Naive B cell (primary cell): ENCODE measurements around the gene GSTM1. TPM values are rescaled to one million over a fixed set of nuclear protein-coding genes. Genes with fewer than 3 reads are reported as not detected.
A peak's percentile ranks its signal among the peaks of the same experiment; 100 is the strongest.
"Not testable (repeated sequence)": the region's sequence is repeated elsewhere in the genome, so short reads cannot be mapped to it uniquely, and the experiment has no call there.

ENCODE experiments used
- ATAC-seq, 2 donors: fragments of 150-1000 bp; cut with Tn5 transposase; 2 replicates each; pipeline ENCODE4 v1.10.0; 2021; ENCODE audit warnings: low read depth in 2 of 2, mild to moderate bottlenecking in 2 of 2, moderate library complexity in 2 of 2
- DNase-seq: peaks from one replicate; pipeline ENCODE4 v3.0.0; 2022
- H3K27ac Mint-ChIP-seq, 6 donors: one replicate each; pipeline ENCODE4 v1.8.0; 2020 to 2022; ENCODE audit warnings: mild to moderate bottlenecking in 6 of 6, mixed read lengths in 6 of 6, moderate library complexity in 5 of 6, inconsistent platforms in 2 of 6
- H3K27me3 Mint-ChIP-seq, 3 donors: one replicate each; pipeline ENCODE4 v1.8.0; 2021 to 2022; ENCODE audit warnings: mixed read lengths in 3 of 3, mild to moderate bottlenecking in 1 of 3
- H3K36me3 Mint-ChIP-seq, 2 donors: one replicate each; pipeline ENCODE4 v1.8.0; 2020 to 2022; ENCODE audit warnings: mixed read lengths in 2 of 2, inconsistent platforms in 1 of 2, mild to moderate bottlenecking in 1 of 2
- H3K4me1 Mint-ChIP-seq, 3 donors: one replicate each; pipeline ENCODE4 v1.8.0; 2020 to 2022; ENCODE audit warnings: mixed read lengths in 3 of 3, inconsistent platforms in 1 of 3, mild to moderate bottlenecking in 1 of 3, moderate library complexity in 1 of 3
- H3K4me3 Mint-ChIP-seq, 8 donors: one replicate each; pipeline ENCODE4 v1.8.0; 2020 to 2022; ENCODE audit warnings: mild to moderate bottlenecking in 8 of 8, mixed read lengths in 8 of 8, moderate library complexity in 8 of 8, inconsistent platforms in 2 of 8
- H3K9me3 Mint-ChIP-seq, 7 donors: one replicate each; pipeline ENCODE4 v1.8.0; 2020 to 2022; ENCODE audit warnings: mixed read lengths in 7 of 7, mild to moderate bottlenecking in 5 of 7, inconsistent platforms in 2 of 7, moderate library complexity in 1 of 7
- polyA plus RNA-seq, 6 donors: library from polyadenylated mRNA; unstranded; fragments of 300-500 nt; fragmentation: Illumina TruSeq; gene quantifications; one replicate each; pipeline ENCODE4 v1.2.3, GENCODE V29; 2021; ENCODE audit warnings: low read depth in 6 of 6

The GSTM1 gene
- polyA plus RNA-seq, 6 donors from 2014 or later, result 36.6 to 90.7 (median 46.5) TPM; not detected in 2

DNA sequence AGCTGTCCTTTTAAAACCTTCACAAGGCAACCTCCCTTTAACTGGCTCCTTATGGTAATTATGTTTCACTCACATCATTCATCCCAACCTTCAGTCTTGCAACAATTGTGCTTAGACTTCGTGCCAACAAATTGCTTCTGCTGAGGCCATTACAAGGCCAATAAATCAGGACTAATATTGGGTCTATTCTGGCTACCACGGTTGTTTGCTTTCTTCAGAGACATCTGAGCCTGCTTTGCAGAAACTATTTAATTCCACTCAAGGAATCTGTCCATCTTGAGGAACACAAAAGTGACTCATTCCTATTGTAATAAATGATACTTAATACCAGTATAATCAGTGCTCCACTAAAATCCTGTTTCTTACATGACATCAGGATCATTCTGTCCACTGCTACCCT is 34.3 kb upstream of the GSTM1 start:
- Mint-ChIP-seq H3K4me3 (peak overlapping the region in 3 of 8 donors; percentile 22 to 73 (median 29)), H3K27ac (peak overlapping the region in 1 of 6 donors; percentile 56), H3K27me3 (peaks cover 11 to 28% (median 13%) of the 10 kb centered on the region in 3 donors), H3K36me3 (no peaks in the 10 kb centered on the region), H3K9me3 (no peaks in the 10 kb centered on the region), H3K4me1 (peaks cover 21 to 26% (median 22%) of the 10 kb centered on the region in 3 donors)
- DNase-seq (no peak), ATAC-seq (no peak)

DNA sequence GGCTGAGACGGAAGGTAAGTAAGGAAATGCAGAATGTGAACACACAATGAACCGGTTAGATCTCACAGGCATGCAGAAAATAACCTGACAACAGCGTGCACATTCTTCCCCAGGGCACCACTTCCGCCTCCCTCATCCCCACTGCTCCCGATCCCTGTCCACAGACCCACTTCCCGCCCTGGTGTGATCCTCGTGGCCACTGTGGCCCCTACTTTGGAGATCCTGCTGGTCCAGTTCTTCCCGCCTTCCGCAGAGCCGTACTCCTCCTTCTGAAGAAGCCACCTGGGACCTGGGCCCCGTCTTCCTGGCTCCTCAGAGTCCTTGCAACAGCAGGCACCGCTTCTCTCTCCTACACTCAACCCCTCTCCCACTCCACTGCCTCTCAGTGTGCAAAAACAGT is 33.1 kb upstream of the GSTM1 start:
- DNase-seq, result no peak
- Mint-ChIP-seq H3K4me1 (peaks cover 21 to 26% (median 22%) of the 10 kb centered on the region in 3 donors), H3K27ac (peak overlapping the region in 2 of 6 donors; percentile 49 to 89)

DNA sequence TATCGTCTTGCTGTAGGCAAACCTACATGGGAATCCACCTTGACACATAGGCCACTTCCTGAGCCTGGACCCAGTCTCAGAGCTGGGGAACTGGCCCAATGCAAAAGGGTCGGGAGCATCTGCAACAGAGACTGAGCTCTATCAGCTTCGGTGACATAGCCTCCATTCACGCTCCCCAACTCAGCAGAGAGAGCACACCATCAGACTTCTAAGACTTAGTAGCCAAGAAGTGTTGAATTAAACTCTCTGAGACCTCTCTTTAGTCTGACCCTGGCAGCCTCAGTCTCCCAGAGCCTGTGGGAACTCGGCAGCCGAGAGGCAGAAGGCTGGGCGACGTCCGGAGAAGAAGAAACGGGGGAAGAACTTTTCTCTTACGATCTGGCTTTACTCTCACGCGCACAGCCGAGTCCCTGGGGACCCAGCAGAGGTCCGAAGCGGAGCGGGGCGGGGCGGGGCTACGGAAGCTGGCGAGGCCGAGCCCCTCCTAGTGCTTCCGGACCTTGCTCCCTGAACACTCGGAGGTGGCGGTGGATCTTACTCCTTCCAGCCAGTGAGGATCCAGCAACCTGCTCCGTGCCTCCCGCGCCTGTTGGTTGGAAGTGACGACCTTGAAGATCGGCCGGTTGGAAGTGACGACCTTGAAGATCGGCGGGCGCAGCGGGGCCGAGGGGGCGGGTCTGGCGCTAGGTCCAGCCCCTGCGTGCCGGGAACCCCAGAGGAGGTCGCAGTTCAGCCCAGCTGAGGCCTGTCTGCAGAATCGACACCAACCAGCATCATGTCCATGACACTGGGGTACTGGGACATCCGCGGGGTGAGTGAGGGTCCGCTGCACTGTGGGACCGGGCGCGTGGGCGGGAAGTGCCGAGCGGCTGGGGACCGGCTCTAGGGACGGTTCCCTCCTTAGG is 31.8 kb upstream of the GSTM1 start, which contains the start of gene GSTM4:
Gene GSTM4, plus strand, starts transcription at position 485 of the 905 bp plus-strand sequence. Its CDS starts 291 bp downstream, at position 776.
- Mint-ChIP-seq H3K36me3 (peaks cover 4 to 10% of the 10 kb centered on the region in 2 donors), H3K27ac (peak within 1 kb of the TSS; percentile 88 to 95 (median 91)), H3K4me3 (peak within 1 kb of the TSS; percentile 84 to 97 (median 94)), H3K4me1 (peaks cover 21 to 26% (median 22%) of the 10 kb centered on the region in 3 donors), H3K9me3 (no peaks in the 10 kb centered on the region), H3K27me3 (peaks cover 7 to 22% (median 13%) of the 10 kb centered on the region in 3 donors)
- ATAC-seq, result peak; percentile 88 to 91
- DNase-seq, result peak; percentile 80

More for the DNA sequence above, 33.1 kb upstream of the GSTM1 start:
- ATAC-seq, result no peak
- Mint-ChIP-seq H3K36me3 (peaks cover 4 to 10% of the 10 kb centered on the region in 2 donors), H3K27me3 (peaks cover 11 to 28% (median 13%) of the 10 kb centered on the region in 3 donors), H3K9me3 (no peaks in the 10 kb centered on the region), H3K4me3 (peak overlapping the region in 5 of 8 donors; percentile 13 to 96 (median 68))

DNA sequence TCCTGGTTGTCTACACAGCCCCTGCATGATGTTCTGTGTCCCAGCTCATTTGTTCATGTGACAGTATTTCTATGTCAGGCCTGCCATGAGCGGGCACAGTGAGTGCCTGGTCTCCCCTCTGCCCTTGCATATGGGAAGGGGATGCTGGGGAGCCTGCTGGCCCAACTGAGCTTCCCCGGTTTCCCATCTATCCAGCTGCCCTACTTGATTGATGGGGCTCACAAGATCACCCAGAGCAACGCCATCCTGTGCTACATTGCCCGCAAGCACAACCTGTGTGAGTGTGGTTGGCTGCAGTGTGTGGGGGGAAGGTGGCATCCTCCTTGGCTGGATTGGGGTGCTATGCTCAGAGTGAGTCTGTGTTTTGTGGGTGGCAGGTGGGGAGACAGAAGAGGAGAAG is 30.2 kb upstream of the GSTM1 start:
- DNase-seq, result no peak
- Mint-ChIP-seq H3K4me1 (peaks cover 21 to 26% (median 22%) of the 10 kb centered on the region in 3 donors), H3K36me3 (peaks cover 4 to 17% of the 10 kb centered on the region in 2 donors), H3K27me3 (peaks cover 0 to 10% (median 4%) of the 10 kb centered on the region in 3 donors), H3K9me3 (no peaks in the 10 kb centered on the region), H3K4me3 (peak overlapping the region in 6 of 8 donors; percentile 49 to 94 (median 88)), H3K27ac (peak overlapping the region in 2 of 6 donors; percentile 29 to 79)
- ATAC-seq, result no peak

DNA sequence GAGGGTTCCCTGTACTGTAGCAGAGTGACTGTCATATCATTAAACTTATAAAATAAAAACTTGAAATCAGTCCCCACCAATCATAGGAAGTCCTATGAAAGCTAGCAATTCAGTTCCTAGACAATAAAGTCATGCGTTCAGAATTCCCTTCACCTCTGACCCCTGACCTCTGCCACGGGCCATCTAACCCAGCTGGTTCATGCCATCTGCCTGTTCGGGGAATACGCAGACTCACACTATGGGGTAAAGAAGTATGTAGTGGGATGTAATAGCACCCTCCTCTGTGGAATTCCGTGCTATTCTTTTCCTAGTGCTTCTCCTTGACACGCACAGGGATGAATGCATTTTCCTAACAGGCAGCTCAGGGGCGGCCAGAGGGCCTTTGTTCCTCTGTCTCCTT is 29.6 kb upstream of the GSTM1 start:
- peaks cover 21 to 26% (median 22%) of the 10 kb centered on the region in 3 donors for H3K4me1 Mint-ChIP-seq
- peaks cover 0 to 8% (median 4%) of the 10 kb centered on the region in 3 donors for H3K27me3 Mint-ChIP-seq
- DNase-seq, result no peak
- peaks cover 4 to 17% of the 10 kb centered on the region in 2 donors for H3K36me3 Mint-ChIP-seq
- H3K27ac Mint-ChIP-seq, result peak overlapping the region in 1 of 6 donors; percentile 33
- no peaks in the 10 kb centered on the region for H3K9me3 Mint-ChIP-seq
- ATAC-seq, result no peak
- H3K4me3 Mint-ChIP-seq, result peak overlapping the region in 4 of 8 donors; percentile 10 to 94 (median 89)

DNA sequence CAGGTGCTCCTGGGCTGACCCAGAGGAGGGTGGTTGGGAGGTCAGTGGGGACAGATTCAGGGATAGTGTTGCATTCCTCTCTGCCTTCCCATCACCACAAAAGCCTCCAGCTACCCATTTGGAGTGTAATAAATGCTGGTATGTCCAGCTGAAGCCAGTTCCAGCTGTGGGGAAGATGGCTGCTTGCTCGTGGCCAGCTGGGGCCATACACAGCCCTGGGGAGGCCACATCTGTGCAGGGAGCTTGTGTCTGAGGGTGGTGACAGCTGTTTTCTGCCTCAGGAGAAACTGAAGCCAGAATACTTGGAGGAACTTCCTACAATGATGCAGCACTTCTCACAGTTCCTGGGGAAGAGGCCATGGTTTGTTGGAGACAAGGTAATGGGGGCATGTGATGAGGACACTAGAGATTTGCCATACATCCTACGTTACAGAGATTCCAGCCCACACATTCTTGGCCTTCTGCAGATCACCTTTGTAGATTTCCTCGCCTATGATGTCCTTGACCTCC is 29.0 kb upstream of the GSTM1 start:
- no peak for ATAC-seq
- Mint-ChIP-seq H3K27me3 (peaks cover 0 to 2% (median 0%) of the 10 kb centered on the region in 3 donors), H3K4me3 (peak overlapping the region in 3 of 8 donors; percentile 21 to 84 (median 80)), H3K4me1 (peaks cover 21 to 26% (median 22%) of the 10 kb centered on the region in 3 donors), H3K9me3 (no peaks in the 10 kb centered on the region), H3K36me3 (peaks cover 4 to 17% of the 10 kb centered on the region in 2 donors), H3K27ac (no peak overlapping the region)
- DNase-seq, result no peak

DNA sequence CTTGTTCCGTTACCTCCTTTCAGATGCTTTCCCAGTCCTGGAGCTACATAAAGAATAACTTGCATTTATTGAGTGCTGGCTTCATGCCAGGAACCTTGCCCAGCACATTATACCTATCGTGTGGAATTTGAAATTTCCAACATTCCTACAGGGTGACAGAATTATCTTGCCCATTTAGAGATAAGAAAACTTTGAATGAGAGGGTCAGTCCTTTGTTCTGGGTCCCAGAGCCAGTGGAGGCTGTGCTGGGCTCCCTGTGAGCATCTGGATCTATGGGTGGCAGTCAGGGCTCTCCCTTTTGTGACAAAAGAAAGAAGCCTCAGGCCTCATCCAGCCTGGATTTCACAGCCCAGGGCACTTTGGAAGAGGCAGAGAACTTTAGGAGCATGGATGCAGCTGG is 28.5 kb upstream of the GSTM1 start:
- Mint-ChIP-seq H3K4me1 (peaks cover 21 to 26% (median 22%) of the 10 kb centered on the region in 3 donors), H3K4me3 (peak overlapping the region in 2 of 8 donors; percentile 37 to 84), H3K27ac (peak overlapping the region in 1 of 6 donors; percentile 47), H3K36me3 (peaks cover 4 to 17% of the 10 kb centered on the region in 2 donors), H3K27me3 (no peaks in the 10 kb centered on the region), H3K9me3 (no peaks in the 10 kb centered on the region)
- DNase-seq (no peak), ATAC-seq (no peak)

DNA sequence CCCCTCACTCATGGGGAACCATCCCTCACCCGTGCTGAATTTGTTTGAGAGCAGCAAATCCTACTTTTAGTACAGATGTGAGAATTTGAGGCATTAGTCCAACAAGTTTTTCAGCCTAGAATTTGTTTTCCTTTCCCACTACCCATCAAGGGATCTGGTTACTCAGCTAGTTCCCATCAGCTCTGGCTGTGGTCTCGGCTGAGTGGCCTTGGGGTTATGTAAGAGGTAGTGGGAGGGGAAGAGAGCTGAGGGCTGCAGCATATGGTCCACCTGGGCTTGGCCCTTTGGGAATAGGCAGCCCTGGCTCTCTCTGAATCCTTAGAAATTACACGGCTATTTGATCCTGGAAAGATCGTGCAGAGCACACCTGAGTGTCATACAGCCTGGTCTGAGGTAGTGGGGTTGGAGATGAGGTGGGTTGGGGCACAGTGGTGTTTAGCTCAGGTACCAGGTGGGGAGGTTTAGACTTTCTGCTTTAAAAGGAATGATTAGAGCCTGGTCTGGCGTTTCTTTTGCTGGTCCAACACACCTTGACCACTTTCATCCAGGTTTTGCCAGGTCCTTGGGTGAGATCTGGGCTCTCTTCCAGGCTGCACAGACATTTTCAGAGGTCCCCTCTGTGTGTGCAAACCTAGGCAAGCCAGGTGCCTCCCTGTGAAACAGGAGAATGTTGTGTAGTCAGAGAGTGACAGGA is 27.5 kb upstream of the GSTM1 start:
- peaks cover 16 to 17% (median 17%) of the 10 kb centered on the region in 3 donors for H3K4me1 Mint-ChIP-seq
- no peaks in the 10 kb centered on the region for H3K27me3 Mint-ChIP-seq
- no peak for ATAC-seq
- peaks cover 4 to 17% of the 10 kb centered on the region in 2 donors for H3K36me3 Mint-ChIP-seq
- H3K9me3 Mint-ChIP-seq, result no peaks in the 10 kb centered on the region
- no peak for DNase-seq
- no peak overlapping the region for H3K4me3 Mint-ChIP-seq
- no peak overlapping the region for H3K27ac Mint-ChIP-seq

DNA sequence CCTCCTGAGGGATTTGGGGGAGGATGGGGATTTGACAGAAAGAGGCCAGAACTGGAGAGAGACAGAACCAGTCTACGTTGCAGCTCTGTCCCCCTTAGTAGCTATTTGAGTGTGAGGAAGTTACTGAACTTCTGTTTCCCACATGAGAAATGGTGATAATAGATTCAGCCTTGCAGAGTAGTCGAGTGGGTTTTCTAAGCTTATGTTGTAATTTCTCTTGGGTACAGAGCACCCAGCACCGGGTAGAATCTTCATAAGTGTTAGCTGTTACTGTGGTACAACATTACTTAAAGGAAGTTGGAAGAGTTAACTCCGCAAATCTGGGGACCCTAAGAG is 27.0 kb upstream of the GSTM1 start:
- not testable (repeated sequence) for H3K27me3 Mint-ChIP-seq, H3K9me3 Mint-ChIP-seq, ATAC-seq, DNase-seq, H3K27ac Mint-ChIP-seq, H3K4me3 Mint-ChIP-seq
- Mint-ChIP-seq H3K36me3 (peaks cover 4 to 17% of the 10 kb centered on the region in 2 donors), H3K4me1 (peaks cover 12 to 14% (median 12%) of the 10 kb centered on the region in 3 donors)

DNA sequence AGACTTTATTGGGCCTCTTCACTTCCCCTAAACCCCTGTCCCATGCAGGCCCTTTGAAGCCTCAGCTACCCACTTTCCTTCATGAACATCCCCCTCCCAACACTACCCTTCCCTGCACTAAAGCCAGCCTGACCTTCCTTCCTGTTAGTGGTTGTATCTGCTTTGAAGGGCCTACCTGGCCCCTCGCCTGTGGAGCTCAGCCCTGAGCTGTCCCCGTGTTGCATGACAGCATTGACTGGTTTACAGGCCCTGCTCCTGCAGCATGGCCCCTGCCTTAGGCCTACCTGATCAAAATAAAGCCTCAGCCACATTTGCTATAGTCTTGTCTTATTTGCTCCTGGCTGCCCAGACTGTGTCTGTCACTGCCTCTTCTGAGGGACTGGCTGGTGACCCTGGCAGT is 26.2 kb upstream of the GSTM1 start:
- ATAC-seq (no peak), DNase-seq (no peak)
- Mint-ChIP-seq H3K36me3 (peaks cover 4 to 17% of the 10 kb centered on the region in 2 donors), H3K4me1 (peaks cover 5 to 6% (median 6%) of the 10 kb centered on the region in 3 donors), H3K27ac (peak overlapping the region in 1 of 6 donors; percentile 72), H3K9me3 (no peaks in the 10 kb centered on the region), H3K27me3 (no peaks in the 10 kb centered on the region), H3K4me3 (no peak overlapping the region)

DNA sequence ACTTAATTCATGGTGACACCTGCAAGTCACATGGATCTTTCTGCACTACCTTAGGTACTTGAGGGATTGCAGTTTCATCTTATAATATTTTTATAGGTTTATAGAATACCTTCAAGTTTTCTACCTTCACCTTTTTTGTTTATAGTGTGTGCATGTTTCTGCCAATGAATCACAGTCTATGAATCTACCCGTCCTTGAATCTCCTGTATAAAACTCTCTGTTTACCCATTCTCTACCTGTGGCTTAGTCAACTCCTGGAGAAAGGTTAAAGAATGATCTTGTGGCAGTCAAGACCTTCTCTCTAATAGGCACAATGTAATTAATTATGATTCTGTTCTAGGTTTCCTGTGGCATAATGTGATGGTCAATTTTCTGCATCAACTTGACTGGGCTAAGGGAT is 22.9 kb upstream of the GSTM1 start:
- ATAC-seq (no peak), DNase-seq (no peak)
- Mint-ChIP-seq H3K36me3 (peaks cover 0 to 7% of the 10 kb centered on the region in 2 donors), H3K27ac (no peak overlapping the region), H3K27me3 (no peaks in the 10 kb centered on the region), H3K9me3 (no peaks in the 10 kb centered on the region), H3K4me1 (peaks cover 12 to 20% (median 16%) of the 10 kb centered on the region in 3 donors), H3K4me3 (no peak overlapping the region)

DNA sequence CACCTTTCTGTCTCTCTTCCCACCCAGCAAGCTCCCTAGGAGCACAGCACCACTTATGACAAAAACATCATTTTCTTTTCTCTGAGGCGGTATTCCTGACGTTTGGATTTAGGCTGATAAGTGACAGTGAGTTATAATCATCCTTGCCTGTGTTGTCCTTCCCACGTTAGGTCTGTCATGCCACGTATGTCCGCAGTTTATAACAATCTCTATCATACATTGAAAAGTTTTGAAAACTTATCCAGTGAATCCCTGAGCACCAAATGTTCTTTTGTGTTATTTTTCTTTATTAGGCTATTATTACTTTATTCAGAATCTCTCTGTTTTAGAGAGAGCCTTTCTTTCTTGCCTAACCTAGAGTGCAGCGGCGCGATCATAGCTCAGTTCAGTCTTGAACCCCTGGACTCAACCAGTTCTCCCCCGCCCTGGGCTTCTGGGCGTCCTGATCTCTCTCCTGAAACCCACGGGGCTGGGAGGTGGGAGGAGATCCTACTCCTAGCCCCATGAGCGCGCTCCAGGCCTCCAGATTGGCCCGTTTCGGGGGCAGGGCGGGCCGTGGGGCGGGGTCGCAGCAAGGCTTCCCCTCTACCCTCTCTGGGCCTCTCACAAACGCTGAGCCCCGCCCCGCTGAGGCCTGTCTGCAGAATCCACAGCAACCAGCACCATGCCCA is 20.0 kb upstream of the GSTM1 start, which contains the start of gene GSTM2:
Gene GSTM2, plus strand, starts transcription at position 606 of the 671 bp plus-strand sequence. Its CDS starts 59 bp downstream, at position 665.
- Mint-ChIP-seq H3K4me3 (peak within 1 kb of the TSS; percentile 60 to 89 (median 82)), H3K9me3 (peaks cover 0 to 3% (median 0%) of the 10 kb centered on the region in 7 donors), H3K27ac (peak within 1 kb of the TSS in 2 of 6 donors; percentile 48 to 57), H3K27me3 (no peaks in the 10 kb centered on the region), H3K4me1 (peaks cover 14 to 22% (median 18%) of the 10 kb centered on the region in 3 donors), H3K36me3 (no peaks in the 10 kb centered on the region)
- DNase-seq (peak; percentile 58), ATAC-seq (peak; percentile 96 to 97)
